ENCODE measurements around the gene M1AP. TPM values are rescaled to one million over a fixed set of nuclear protein-coding genes. Genes with fewer than 3 reads are reported as not detected.

M1AP gene
- total and polyA plus RNA-seq, 3 donors from 2014 or later, result 11.7 to 21.4 (median 14.0) TPM

DNA sequence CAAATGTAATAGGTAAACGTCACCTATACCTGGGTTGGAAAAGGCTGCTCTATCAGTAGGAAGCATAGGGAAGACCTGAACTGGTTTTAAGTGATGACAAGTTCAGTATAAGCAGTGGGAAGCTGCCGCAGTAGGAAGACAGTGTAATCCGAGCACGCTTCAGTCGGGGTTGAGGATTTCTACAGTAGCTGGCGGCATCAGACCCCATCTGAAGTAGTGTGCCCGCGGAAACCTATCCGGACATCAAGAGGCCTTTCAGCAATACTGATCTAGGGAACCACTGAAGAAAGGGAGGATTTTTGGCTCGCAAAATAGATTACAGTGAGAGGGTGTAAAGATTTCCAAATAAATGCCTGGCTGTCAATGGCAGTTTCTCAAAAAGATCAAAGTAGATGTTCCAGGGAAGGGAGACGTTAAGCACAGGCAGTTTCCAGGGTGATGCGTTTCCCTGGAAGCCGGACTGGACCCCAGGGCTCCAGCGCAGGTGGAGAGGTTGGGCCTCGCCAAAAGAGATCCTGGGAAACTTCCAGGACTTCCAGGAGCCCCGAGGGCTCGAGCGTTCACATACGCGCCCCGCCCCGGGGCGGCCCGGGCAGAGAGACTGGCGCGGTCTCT, 99.7 kb downstream of the M1AP start:
- intact Hi-C loops (cut with DNase I; ENCODE audit: low total_unique reads), result no loop called here
- Histone ChIP-seq H3K27me3 (no peaks in the 10 kb centered on the region), H3K27ac (peak overlapping the region; percentile 11 to 66), H3K9me3 (no peaks in the 10 kb centered on the region), H3K4me3 (peak overlapping the region; percentile 49 to 64), H3K36me3 (ENCODE audit: low read depth, missing control alignments) (no peaks in the 10 kb centered on the region), H3K4me1 (peaks cover 20% of the 10 kb centered on the region)
- no peak for DNase-seq
- TF ChIP-seq POLR2A (IDR thresholded peaks at IDR 0.05), result no peak
- no peak for TF ChIP-seq CTCF (IDR thresholded peaks at IDR 0.05)
- 14 to 32% methylated on average over 15 to 26 of the region's 26 CpGs for WGBS, 2 donors

GRCh38 chr2:74546004-74546403, 102.1 kb downstream of the M1AP start:
- TF ChIP-seq CTCF (IDR thresholded peaks at IDR 0.05) (no peak), POLR2A (IDR thresholded peaks at IDR 0.05) (no peak)
- 91 to 93% methylated on average over 3 of the region's 3 CpGs for WGBS, 2 donors
- Histone ChIP-seq H3K9me3 (no peaks in the 10 kb centered on the region), H3K27ac (no peak overlapping the region), H3K27me3 (no peaks in the 10 kb centered on the region), H3K4me1 (peaks cover 9% of the 10 kb centered on the region), H3K4me3 (no peak overlapping the region), H3K36me3 (ENCODE audit: low read depth, missing control alignments) (no peaks in the 10 kb centered on the region)
- no peak for DNase-seq
- intact Hi-C loops (cut with DNase I; ENCODE audit: low total_unique reads), result no loop called here

- Histone ChIP-seq H3K27ac (no peak overlapping the region), H3K36me3 (ENCODE audit: low read depth, missing control alignments) (no peaks in the 10 kb centered on the region), H3K4me3 (no peak overlapping the region), H3K27me3 (no peaks in the 10 kb centered on the region), H3K9me3 (no peaks in the 10 kb centered on the region), H3K4me1 (peaks cover 7% of the 10 kb centered on the region)
- intact Hi-C loops (cut with DNase I; ENCODE audit: low total_unique reads), result no loop called here
- no peak for TF ChIP-seq CTCF (IDR thresholded peaks at IDR 0.05)
- TF ChIP-seq POLR2A (IDR thresholded peaks at IDR 0.05), result no peak
- 88 to 92% methylated on average over 3 of the region's 3 CpGs for WGBS, 2 donors
- DNase-seq, result no peak
These were observed 103.5 kb downstream of the M1AP start for GRCh38 chr2:74544634-74545033.

GRCh38 chr2:74542978-74543377, 105.2 kb downstream of the M1AP start:
- H3K27ac ChIP-seq, result no peak overlapping the region
- H3K9me3 ChIP-seq, result no peaks in the 10 kb centered on the region
- intact Hi-C loops (cut with DNase I; ENCODE audit: low total_unique reads), result no loop called here
- H3K36me3 ChIP-seq (ENCODE audit: low read depth, missing control alignments), result no peaks in the 10 kb centered on the region
- DNase-seq, result no peak
- H3K4me1 ChIP-seq, result no peaks in the 10 kb centered on the region
- no peak overlapping the region for H3K4me3 ChIP-seq
- no peaks in the 10 kb centered on the region for H3K27me3 ChIP-seq
- no peak for TF ChIP-seq CTCF (IDR thresholded peaks at IDR 0.05)
- TF ChIP-seq POLR2A (IDR thresholded peaks at IDR 0.05), result no peak
- WGBS, 2 donors, result 61 to 83% methylated on average over 1 of the region's 1 CpG

DNA sequence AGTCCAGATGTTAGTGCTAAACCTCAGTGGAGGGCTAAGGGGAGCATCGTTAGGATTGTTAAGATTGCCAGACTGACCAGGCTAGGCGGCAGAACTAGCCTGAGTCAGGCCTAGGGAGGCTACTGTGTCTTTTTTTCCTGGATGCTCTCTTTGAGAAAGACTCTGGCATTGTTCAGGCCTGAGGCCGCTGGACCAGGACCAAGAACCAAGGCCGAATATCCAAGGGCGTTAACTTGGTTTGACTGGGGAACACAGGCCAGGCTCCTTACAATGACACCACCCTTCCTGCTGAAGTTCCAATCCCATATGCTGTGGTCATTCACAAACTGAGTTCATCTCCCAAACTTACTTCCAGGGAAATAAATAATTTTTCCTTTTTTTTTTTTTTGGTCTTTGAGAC, 107.8 kb downstream of the M1AP start:
- Histone ChIP-seq H3K9me3 (no peaks in the 10 kb centered on the region), H3K36me3 (ENCODE audit: low read depth, missing control alignments) (no peaks in the 10 kb centered on the region), H3K4me1 (no peaks in the 10 kb centered on the region), H3K4me3 (no peak overlapping the region), H3K27me3 (no peaks in the 10 kb centered on the region), H3K27ac (no peak overlapping the region)
- TF ChIP-seq CTCF (IDR thresholded peaks at IDR 0.05) (no peak), POLR2A (IDR thresholded peaks at IDR 0.05) (no peak)
- peak; percentile 58 for DNase-seq
- intact Hi-C loops (cut with DNase I; ENCODE audit: low total_unique reads), result no loop called here
- 66 to 79% methylated on average over 4 to 5 of the region's 5 CpGs for WGBS, 2 donors
